ENCODE measurements around the gene YKT6. TPM values are rescaled to one million over a fixed set of nuclear protein-coding genes. Genes with fewer than 3 reads are reported as not detected.

The YKT6 gene
- total RNA-seq, 1 experiment from 2014 or later: 142 TPM

DNA sequence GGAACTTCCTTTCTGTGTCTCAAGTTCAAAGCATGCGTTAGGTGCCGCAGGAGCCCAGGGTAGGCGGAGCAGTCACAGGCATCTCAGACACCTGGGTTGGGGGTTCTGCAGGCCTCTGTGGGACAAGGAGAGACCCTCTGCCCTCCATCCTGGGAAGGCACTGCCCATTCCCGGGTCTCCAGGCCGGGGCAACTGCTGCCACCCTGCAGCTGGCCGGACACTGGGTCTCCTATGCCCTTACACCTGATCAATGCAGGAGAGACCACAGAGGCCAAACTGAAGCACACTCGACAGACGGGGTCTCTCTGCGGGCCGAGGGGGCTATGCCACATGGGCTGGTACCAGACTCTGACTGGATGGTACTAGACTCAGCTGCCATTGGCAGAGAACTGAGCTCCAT is 36.9 kb downstream of the YKT6 start:
- no peaks in the 10 kb centered on the region for H3K4me1 ChIP-seq (replicated peaks; ENCODE audit: insufficient read depth)
- H3K27ac ChIP-seq: no peak overlapping the region
- H3K36me3 ChIP-seq (ENCODE audit: low read depth): no peaks in the 10 kb centered on the region
- H3K9me2 ChIP-seq (ENCODE audit: insufficient read depth): no peaks in the 10 kb centered on the region
- no peak overlapping the region for H3K4me3 ChIP-seq
- CTCF ChIA-PET: no interaction called here
- H3K4me2 ChIP-seq: no peak overlapping the region
- TF ChIP-seq CTCF (conservative IDR thresholded peaks at IDR 0.05) (no peak), EZH2 (IDR thresholded peaks at IDR 0.05; ENCODE audit: low read depth) (no peak)
- H3K27me3 ChIP-seq (ENCODE audit: insufficient read depth, low read depth): peaks cover 67% of the 10 kb centered on the region
- no peaks in the 10 kb centered on the region for H3K9me3 ChIP-seq (ENCODE audit: insufficient read depth, low read depth)
- no peaks in the 10 kb centered on the region for H4K20me1 ChIP-seq (ENCODE audit: insufficient read depth)
- no peaks in the 10 kb centered on the region for H3F3A ChIP-seq (ENCODE audit: insufficient read depth, low read depth)
- no peak overlapping the region for H2AFZ ChIP-seq
- BruUV-seq (replicated peaks): no TSS peak
- intact Hi-C loops (cut with micrococcal nuclease; ENCODE audit: unreplicated experiment): no loop called here
- DNase-seq: no peak
- POLR2A ChIA-PET (ENCODE audit: unreplicated experiment): no interaction called here
- H3K79me2 ChIP-seq (ENCODE audit: low read depth): no peaks in the 10 kb centered on the region

GRCh38 chr7:44238116-44238695 is 37.4 kb downstream of the YKT6 start:
- H3K9me2 ChIP-seq (ENCODE audit: insufficient read depth): no peaks in the 10 kb centered on the region
- H3K4me2 ChIP-seq: no peak overlapping the region
- BruUV-seq (replicated peaks): no TSS peak
- intact Hi-C loops (cut with micrococcal nuclease; ENCODE audit: unreplicated experiment): no loop called here
- no peak for DNase-seq
- no peak overlapping the region for H3K27ac ChIP-seq
- no peaks in the 10 kb centered on the region for H3K36me3 ChIP-seq (ENCODE audit: low read depth)
- no peaks in the 10 kb centered on the region for H3K79me2 ChIP-seq (ENCODE audit: low read depth)
- H3K9me3 ChIP-seq (ENCODE audit: insufficient read depth, low read depth): no peaks in the 10 kb centered on the region
- ChIA-PET POLR2A (ENCODE audit: unreplicated experiment) (no interaction called here), CTCF (no interaction called here)
- H2AFZ ChIP-seq: no peak overlapping the region
- H3K4me3 ChIP-seq: no peak overlapping the region
- no peaks in the 10 kb centered on the region for H3F3A ChIP-seq (ENCODE audit: insufficient read depth, low read depth)
- TF ChIP-seq CTCF (conservative IDR thresholded peaks at IDR 0.05): no peak
- TF ChIP-seq EZH2 (IDR thresholded peaks at IDR 0.05; ENCODE audit: low read depth): no peak
- H3K4me1 ChIP-seq (replicated peaks; ENCODE audit: insufficient read depth): no peaks in the 10 kb centered on the region
- peaks cover 62% of the 10 kb centered on the region for H3K27me3 ChIP-seq (ENCODE audit: insufficient read depth, low read depth)
- H4K20me1 ChIP-seq (ENCODE audit: insufficient read depth): no peaks in the 10 kb centered on the region

DNA sequence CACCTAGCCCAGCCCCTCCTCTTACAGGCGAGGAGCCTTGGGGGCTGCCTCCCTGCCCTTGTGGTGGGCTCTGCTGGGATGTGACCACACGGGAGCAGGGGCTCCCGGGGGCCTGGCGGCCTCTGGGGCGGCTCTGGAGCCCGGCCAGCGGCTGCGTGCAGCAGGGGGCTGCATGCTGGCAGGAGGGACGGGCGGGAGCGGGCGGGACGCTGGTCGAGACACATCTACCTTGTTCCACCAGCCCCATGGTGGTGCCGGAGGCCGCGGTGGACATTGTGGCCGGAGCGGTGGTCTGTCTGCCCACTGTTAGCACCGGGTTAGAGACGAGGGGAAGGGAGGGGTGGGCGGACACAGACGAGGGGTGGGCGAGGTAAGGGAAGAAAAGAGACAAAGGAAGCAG is 38.6 kb downstream of the YKT6 start:
- intact Hi-C loops (cut with micrococcal nuclease; ENCODE audit: unreplicated experiment): no loop called here
- POLR2A ChIA-PET (ENCODE audit: unreplicated experiment): no interaction called here
- H3K27ac ChIP-seq: no peak overlapping the region
- CTCF ChIA-PET: no interaction called here
- H3F3A ChIP-seq (ENCODE audit: insufficient read depth, low read depth): no peaks in the 10 kb centered on the region
- H3K36me3 ChIP-seq (ENCODE audit: low read depth): no peaks in the 10 kb centered on the region
- H2AFZ ChIP-seq: no peak overlapping the region
- no peak overlapping the region for H3K4me2 ChIP-seq
- H3K4me3 ChIP-seq: no peak overlapping the region
- H3K27me3 ChIP-seq (ENCODE audit: insufficient read depth, low read depth): peaks cover 50% of the 10 kb centered on the region
- no TSS peak for BruUV-seq (replicated peaks)
- no peaks in the 10 kb centered on the region for H3K9me2 ChIP-seq (ENCODE audit: insufficient read depth)
- H3K4me1 ChIP-seq (replicated peaks; ENCODE audit: insufficient read depth): no peaks in the 10 kb centered on the region
- no peak for DNase-seq
- no peaks in the 10 kb centered on the region for H4K20me1 ChIP-seq (ENCODE audit: insufficient read depth)
- H3K79me2 ChIP-seq (ENCODE audit: low read depth): no peaks in the 10 kb centered on the region
- H3K9me3 ChIP-seq (ENCODE audit: insufficient read depth, low read depth): no peaks in the 10 kb centered on the region
- TF ChIP-seq EZH2 (IDR thresholded peaks at IDR 0.05; ENCODE audit: low read depth) (no peak), CTCF (conservative IDR thresholded peaks at IDR 0.05) (no peak)

Data from PC-9 (cell line).